ENCODE data around the gene NUDT9.

DNA sequence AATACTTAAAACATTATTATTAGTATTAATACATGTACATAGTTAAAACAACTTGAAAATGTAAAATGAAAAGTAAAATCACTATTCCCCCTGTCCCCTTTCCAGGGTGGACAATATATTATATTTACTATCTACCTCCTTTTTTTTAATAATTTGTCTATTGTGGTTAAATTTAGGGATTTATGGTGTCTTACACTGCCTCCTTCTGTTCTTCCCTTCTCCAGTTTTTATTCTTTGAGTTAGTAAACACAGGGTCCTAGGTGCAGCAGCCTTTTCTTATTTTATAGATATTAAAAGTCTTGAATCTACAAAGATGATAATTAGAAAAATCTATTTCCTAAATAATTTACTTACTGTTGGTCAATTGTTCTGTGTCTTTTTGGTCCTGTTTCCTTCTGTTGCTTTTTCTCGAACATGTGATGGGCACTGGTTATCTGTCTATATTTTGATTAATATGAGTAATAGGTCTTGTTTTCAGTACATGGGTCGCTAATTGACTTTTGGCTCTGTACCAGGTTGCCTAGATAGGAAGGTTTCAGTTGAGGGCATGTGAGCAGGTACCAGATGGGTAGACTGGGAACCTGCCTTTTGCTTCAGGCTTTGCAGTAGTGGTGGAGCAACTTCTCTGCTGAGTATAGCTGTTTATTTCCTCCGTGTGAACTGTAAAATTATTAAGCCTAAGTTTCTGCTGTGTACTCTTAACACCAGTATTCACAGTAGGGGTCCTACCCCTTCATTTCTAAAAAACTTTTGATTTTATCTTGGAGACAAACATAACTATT, 1.1 kb downstream of the NUDT9 start:
- TF ChIP-seq, protein P1, sequence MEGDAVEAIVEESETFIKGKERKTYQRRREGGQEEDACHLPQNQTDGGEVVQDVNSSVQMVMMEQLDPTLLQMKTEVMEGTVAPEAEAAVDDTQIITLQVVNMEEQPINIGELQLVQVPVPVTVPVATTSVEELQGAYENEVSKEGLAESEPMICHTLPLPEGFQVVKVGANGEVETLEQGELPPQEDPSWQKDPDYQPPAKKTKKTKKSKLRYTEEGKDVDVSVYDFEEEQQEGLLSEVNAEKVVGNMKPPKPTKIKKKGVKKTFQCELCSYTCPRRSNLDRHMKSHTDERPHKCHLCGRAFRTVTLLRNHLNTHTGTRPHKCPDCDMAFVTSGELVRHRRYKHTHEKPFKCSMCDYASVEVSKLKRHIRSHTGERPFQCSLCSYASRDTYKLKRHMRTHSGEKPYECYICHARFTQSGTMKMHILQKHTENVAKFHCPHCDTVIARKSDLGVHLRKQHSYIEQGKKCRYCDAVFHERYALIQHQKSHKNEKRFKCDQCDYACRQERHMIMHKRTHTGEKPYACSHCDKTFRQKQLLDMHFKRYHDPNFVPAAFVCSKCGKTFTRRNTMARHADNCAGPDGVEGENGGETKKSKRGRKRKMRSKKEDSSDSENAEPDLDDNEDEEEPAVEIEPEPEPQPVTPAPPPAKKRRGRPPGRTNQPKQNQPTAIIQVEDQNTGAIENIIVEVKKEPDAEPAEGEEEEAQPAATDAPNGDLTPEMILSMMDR (IDR thresholded peaks at IDR 0.05): peak in 1 of 12 donors; percentile 26
- no peak for TF ChIP-seq POLR2A (IDR thresholded peaks at IDR 0.05)

Data from heart left ventricle (tissue), 13 donors.